ENCODE measurements around the gene GALNT17. TPM values are rescaled to one million over a fixed set of nuclear protein-coding genes. Genes with fewer than 3 reads are reported as not detected.
"Not testable (repeated sequence)": the region's sequence is repeated elsewhere in the genome, so short reads cannot be mapped to it uniquely, and the experiment has no call there.

The GALNT17 gene
- polyA plus RNA-seq, 1 donor from 2014 or later, result 15.7 TPM

DNA sequence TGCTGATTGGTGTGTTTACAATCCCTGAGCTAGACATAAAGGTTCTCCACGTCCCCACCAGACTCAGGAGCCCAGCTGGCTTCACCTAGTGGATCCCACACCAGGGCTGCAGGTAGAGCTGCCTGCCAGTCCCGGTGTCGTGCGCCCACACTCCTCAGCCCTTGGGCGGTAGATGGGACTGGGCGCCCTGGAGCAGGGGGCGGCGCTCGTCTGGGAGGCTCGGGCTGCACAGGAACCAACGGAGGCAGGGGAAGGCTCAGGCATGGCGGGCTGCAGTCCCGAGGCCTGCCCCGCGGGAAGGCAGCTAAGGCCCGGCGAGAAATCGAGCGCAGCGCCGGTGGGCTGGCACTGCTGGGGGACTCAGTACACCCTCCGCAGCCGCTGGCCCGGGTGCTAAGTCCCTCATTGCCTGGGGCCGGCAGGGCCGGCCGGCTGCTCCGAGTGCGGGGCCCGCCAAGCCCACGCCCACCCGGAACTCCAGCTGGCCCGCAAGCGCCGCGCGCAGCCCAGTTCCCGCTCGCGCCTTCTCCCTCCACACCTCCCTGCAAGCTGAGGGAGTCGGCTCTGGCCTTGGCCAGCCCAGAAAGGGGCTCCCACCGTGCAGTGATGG lies 606.1 kb downstream of the GALNT17 start:
- H3K4me2 ChIP-seq (ENCODE audit: low read length); H3K27ac ChIP-seq (ENCODE audit: low read length); H3K9me2 ChIP-seq (ENCODE audit: insufficient read depth, low read length); H3K36me3 ChIP-seq (ENCODE audit: insufficient read depth, low read length); H3K79me2 ChIP-seq (replicated peaks; ENCODE audit: insufficient read depth, low read length); H2AFZ ChIP-seq (ENCODE audit: low read depth, low read length); H3K9ac ChIP-seq (ENCODE audit: low read length); H3K9me3 ChIP-seq (ENCODE audit: low read length); H3K4me3 ChIP-seq (ENCODE audit: low read length); H4K20me1 ChIP-seq (ENCODE audit: insufficient read depth); H3K27me3 ChIP-seq (ENCODE audit: insufficient read depth, low read depth, low read length); H3F3A ChIP-seq (ENCODE audit: insufficient read depth, low read length, poor library complexity, severe bottlenecking): not testable (repeated sequence)

GRCh38 chr7:71739520-71740173 lies 607.7 kb downstream of the GALNT17 start:
- no peaks in the 10 kb centered on the region for H4K20me1 ChIP-seq (ENCODE audit: insufficient read depth)
- peaks cover 7% of the 10 kb centered on the region for H3K27me3 ChIP-seq (ENCODE audit: insufficient read depth, low read depth, low read length)
- H3K9ac ChIP-seq (ENCODE audit: low read length), result no peak overlapping the region
- no peak overlapping the region for H3K4me3 ChIP-seq (ENCODE audit: low read length)
- H3K9me2 ChIP-seq (ENCODE audit: insufficient read depth, low read length), result no peaks in the 10 kb centered on the region
- no peak overlapping the region for H3K4me2 ChIP-seq (ENCODE audit: low read length)
- H3K79me2 ChIP-seq (replicated peaks; ENCODE audit: insufficient read depth, low read length), result no peaks in the 10 kb centered on the region
- TF ChIP-seq RAD21 (conservative IDR thresholded peaks at IDR 0.05), result no peak
- TF ChIP-seq EP300 (conservative IDR thresholded peaks at IDR 0.05; ENCODE audit: poor library complexity, severe bottlenecking), result no peak
- TF ChIP-seq MXI1 (conservative IDR thresholded peaks at IDR 0.05; ENCODE audit: poor library complexity, severe bottlenecking), result no peak
- no peak for TF ChIP-seq POLR2AphosphoS5 (IDR thresholded peaks at IDR 0.05)
- TF ChIP-seq CTCF (IDR thresholded peaks at IDR 0.05; ENCODE audit: poor library complexity, severe bottlenecking), result no peak
- TF ChIP-seq SMC3 (conservative IDR thresholded peaks at IDR 0.05; ENCODE audit: poor library complexity), result no peak
- no peak for TF ChIP-seq TAF1 (IDR thresholded peaks at IDR 0.05; ENCODE audit: low read depth)
- TF ChIP-seq EZH2 (IDR thresholded peaks at IDR 0.05; ENCODE audit: borderline replicate concordance, insufficient read depth, low read length, poor library complexity, severe bottlenecking), result no peak
- TF ChIP-seq REST (IDR thresholded peaks at IDR 0.05; ENCODE audit: borderline replicate concordance), result no peak
- no peaks in the 10 kb centered on the region for H3K36me3 ChIP-seq (ENCODE audit: insufficient read depth, low read length)
- H3K9me3 ChIP-seq (ENCODE audit: low read length), result no peaks in the 10 kb centered on the region
- no peak overlapping the region for H2AFZ ChIP-seq (ENCODE audit: low read depth, low read length)
- no peaks in the 10 kb centered on the region for H3F3A ChIP-seq (ENCODE audit: insufficient read depth, low read length, poor library complexity, severe bottlenecking)
- H3K27ac ChIP-seq (ENCODE audit: low read length), result no peak overlapping the region

Measured in neural cell (in vitro differentiated cells).